ENCODE results near the gene CPED1.

Gene CPED1

DNA sequence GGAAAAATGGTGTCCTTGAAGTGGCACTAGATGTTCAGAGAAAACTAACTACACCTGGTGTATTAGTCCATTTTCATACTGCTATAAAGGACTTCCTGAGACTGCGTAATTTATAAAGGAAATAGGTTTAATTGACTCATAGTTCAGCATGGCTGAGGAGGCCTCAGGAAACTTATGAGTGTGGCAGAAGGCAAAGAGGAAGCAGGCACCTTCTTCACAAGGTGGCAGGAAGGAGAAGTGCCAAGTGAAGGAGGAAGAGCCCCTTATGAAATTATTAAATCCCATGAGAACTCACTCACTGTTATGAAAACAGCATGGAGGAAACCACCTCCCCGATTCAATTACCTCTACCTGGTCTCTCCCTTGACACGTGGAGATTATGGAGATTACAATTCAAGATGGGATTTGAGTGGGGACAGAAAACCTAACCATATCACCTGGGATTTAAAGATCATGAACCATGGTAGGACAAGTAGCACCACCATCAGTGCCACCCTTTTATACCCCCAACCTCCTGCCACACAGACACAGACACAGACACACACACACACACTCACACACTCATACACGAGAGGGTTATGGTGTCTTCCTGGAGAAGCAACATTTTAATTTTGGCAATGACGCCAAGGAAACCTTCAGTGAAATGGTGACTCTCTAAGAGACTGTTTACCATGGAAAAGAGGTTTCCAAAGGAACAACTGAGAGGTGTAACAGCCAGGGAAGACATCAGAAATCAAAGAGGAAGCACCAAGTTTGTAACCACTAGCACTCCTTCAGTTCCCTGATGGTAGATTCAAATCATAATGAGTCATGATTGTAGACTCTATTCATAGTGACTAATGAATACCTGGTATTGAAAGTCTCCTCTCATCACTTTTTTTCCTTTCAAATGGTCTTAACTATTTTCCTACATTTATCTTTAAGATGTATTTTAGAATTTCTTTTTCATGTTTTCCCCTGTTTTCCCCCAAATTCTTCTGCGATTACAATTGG is 298.5 kb downstream of the CPED1 start:
- TF ChIP-seq, protein P1, sequence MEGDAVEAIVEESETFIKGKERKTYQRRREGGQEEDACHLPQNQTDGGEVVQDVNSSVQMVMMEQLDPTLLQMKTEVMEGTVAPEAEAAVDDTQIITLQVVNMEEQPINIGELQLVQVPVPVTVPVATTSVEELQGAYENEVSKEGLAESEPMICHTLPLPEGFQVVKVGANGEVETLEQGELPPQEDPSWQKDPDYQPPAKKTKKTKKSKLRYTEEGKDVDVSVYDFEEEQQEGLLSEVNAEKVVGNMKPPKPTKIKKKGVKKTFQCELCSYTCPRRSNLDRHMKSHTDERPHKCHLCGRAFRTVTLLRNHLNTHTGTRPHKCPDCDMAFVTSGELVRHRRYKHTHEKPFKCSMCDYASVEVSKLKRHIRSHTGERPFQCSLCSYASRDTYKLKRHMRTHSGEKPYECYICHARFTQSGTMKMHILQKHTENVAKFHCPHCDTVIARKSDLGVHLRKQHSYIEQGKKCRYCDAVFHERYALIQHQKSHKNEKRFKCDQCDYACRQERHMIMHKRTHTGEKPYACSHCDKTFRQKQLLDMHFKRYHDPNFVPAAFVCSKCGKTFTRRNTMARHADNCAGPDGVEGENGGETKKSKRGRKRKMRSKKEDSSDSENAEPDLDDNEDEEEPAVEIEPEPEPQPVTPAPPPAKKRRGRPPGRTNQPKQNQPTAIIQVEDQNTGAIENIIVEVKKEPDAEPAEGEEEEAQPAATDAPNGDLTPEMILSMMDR (IDR thresholded peaks at IDR 0.05): no peak

DNA sequence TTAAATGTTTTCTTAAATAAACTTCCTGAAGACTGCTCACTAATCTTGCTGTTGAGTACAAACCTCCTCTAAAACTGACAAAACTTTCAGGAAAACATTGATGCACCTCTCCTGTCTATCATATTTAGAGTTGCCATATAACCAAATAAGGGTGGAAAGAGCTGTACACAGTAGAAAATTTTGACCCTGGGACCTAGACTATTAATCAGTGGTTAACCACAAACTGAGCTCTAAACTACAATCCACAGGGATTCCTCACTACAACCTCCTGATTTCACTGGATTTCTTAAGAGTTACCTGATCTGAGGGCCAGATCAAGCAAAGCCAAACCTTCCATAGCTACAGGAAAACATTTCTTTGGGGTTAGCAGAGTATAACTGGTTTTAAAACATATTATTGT is 300.4 kb downstream of the CPED1 start:
- TF ChIP-seq, protein P1 (IDR thresholded peaks at IDR 0.05): no peak

DNA sequence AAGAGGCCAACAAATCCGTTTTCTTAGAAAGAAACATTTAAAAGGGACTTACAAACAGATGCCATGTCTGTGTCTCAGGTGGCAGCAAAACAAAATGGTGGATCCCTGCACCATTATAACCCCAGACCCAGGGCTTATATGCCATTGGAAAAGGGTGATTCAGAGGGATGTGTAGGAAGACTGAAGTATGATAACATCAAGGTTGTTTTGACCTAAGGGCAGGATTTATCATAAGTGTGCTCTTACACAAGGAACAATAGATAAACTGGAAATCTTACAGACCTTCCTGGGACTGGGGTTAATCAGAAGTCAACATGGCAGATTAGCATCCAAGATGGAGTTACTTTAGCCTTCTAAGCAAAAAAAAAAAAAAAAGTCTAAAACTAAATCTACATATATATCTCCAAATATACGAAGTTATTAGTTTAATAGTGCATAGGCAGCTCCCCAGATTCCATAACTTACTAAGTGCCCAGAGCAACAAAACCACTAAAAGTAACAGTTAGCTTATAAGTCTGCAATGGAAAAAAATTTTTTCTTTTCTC is 306.0 kb downstream of the CPED1 start:
- TF ChIP-seq, protein P1 (IDR thresholded peaks at IDR 0.05): no peak

DNA sequence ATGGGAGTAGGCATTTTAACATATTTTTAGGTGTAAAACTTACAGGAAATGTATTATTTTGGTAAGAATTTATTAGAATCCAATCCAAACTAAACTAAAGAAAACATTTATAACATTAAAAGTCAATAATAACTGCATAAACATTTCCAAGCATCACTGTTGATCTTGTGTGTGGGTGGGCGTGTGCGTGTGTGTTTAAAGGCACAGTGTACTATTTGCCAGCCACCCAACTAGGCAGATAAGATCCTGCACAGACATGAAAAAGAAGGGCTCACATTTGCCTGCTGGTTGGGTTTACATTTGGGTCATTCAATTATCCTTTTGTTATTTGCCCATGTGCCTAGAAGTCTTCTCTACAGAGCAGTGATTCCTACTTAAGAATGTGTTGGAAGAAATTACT is 309.3 kb downstream of the CPED1 start:
- TF ChIP-seq, protein P1 (IDR thresholded peaks at IDR 0.05): no peak

DNA sequence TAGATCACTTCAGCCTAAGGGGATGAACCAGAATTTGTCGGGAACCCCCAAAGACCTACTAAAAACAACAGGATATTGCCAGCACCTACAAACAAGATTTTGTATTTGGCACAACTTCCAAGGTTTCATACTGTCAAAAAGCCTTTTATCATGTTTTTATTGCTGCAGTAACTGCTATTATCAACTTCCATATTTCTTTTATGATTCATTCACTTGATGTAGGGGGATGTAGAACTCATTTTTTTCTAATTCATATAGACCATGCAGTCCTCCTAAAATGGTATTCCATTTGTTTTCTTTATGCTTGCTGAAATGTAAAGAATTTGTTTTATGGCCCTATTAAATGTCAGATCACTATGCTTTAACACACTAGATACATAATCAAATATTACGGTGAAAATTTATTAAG is 310.3 kb downstream of the CPED1 start:
- TF ChIP-seq, protein P1 (IDR thresholded peaks at IDR 0.05): no peak

DNA sequence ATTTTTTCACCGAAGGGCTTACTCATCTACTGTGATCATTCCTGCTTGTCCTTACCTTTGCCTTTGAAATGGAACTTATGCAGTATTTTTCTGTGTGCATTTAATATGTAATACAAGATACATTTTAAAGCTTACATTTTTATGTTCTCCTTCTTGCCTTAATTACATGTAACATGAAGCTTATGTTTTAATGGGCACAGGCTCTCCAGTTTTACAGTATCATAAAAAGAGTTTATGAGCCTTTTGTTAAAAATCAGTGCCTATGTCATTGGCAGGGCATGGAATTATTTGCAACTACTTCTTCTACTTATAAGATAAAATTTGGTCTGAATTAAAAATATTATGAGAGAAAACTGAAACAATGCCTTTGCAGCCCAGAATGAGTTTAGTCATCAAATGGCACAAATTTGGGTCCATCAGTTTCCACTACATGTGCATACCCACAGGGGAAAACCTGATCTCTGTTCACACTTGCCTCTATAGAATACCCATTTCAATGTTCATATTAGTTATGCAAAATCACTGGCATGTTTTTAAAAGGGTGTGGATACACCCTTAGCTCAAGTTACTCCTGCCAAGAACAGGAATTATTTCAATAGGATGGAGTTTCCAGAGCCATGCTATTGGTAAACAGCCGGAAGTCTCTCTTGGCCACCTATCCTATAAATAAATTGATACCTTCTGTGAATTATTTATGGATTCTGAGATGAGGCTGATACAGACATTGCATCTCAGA is 312.3 kb downstream of the CPED1 start:
- TF ChIP-seq, protein P1 (IDR thresholded peaks at IDR 0.05): no peak

DNA sequence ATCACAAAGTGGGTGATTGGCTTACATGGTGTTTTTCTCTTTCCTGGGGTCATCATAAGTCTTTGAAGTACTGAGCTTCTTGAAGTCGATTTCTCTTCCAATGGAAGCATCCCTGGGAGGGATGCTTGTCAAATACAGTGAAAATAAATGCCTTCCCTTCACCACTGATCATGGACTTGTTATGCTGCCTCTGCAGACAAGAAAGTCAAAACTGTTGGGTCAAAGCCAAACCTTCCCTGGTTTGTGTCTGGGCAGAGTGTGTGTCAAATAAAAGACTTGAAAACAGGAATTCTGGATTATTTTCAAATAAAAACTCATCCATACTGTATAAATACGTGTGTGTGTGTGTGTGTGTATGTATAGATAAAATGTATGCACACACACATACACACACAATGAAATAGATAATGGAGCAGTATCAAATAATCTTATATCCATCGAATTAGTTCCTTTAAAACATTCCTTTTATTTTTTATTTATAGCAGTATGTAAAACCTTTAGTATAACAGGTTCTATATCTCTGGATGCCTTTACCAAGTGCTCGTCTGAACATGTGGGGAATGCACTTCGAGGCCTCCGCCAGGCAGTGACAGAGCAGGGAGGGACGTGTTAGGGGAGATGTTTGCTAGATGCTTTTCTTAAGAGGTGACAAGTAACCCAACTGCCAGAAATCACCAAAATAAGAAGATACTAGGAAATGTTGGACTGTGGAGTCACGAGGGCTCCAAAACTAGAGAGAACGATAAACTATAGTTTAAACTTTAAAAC is 313.1 kb downstream of the CPED1 start:
- TF ChIP-seq, protein P1 (IDR thresholded peaks at IDR 0.05): no peak

All from LNCAP (cell line).